ENCODE data around the gene SLC10A6. TPM values are rescaled to one million over a fixed set of nuclear protein-coding genes. Genes with fewer than 3 reads are reported as not detected.
"Not testable (repeated sequence)": the region's sequence is repeated elsewhere in the genome, so short reads cannot be mapped to it uniquely, and the experiment has no call there.

SLC10A6 gene
- total RNA-seq, 1 donor = under 0.01 TPM

GRCh38 chr4:86892636-86892960 is 43.4 kb upstream of the SLC10A6 start:
- peak overlapping the region; percentile 73 for H3K4me3 ChIP-seq (ENCODE audit: low read depth, low read length)
- DNase-seq (ENCODE audit: low read depth) = peak; percentile 22
- no peak for TF ChIP-seq CTCF (IDR thresholded peaks at IDR 0.05; ENCODE audit: insufficient read depth, low read depth, low read length)

- DNase-seq (ENCODE audit: low read depth) = peak; percentile 24
- TF ChIP-seq CTCF (IDR thresholded peaks at IDR 0.05; ENCODE audit: insufficient read depth, low read depth, low read length) = no peak
- peak within 1 kb of the TSS; percentile 73 for H3K4me3 ChIP-seq (ENCODE audit: low read depth, low read length)
Measured at GRCh38 chr4:86891762-86892635, 42.8 kb upstream of the SLC10A6 start, which contains the start of gene C4orf36. TSS of gene C4orf36 (minus strand) at chr4:86892422. CDS start at chr4:86891520, 902 bp downstream.

GRCh38 chr4:86890790-86891189 is 41.6 kb upstream of the SLC10A6 start:
- no peak for TF ChIP-seq CTCF (IDR thresholded peaks at IDR 0.05; ENCODE audit: insufficient read depth, low read depth, low read length)
- no peak for DNase-seq (ENCODE audit: low read depth)
- no peak overlapping the region for H3K4me3 ChIP-seq (ENCODE audit: low read depth, low read length)

GRCh38 chr4:86879641-86880040 is 30.5 kb upstream of the SLC10A6 start:
- no peak for DNase-seq (ENCODE audit: low read depth)
- no peak overlapping the region for H3K4me3 ChIP-seq (ENCODE audit: low read depth, low read length)
- TF ChIP-seq CTCF (IDR thresholded peaks at IDR 0.05; ENCODE audit: insufficient read depth, low read depth, low read length) = no peak

GRCh38 chr4:86878640-86879039 is 29.5 kb upstream of the SLC10A6 start:
- DNase-seq (ENCODE audit: low read depth) = no peak
- TF ChIP-seq CTCF (IDR thresholded peaks at IDR 0.05; ENCODE audit: insufficient read depth, low read depth, low read length) = no peak
- no peak overlapping the region for H3K4me3 ChIP-seq (ENCODE audit: low read depth, low read length)

- peak; percentile 26 for DNase-seq (ENCODE audit: low read depth)
- no peak overlapping the region for H3K4me3 ChIP-seq (ENCODE audit: low read depth, low read length)
- no peak for TF ChIP-seq CTCF (IDR thresholded peaks at IDR 0.05; ENCODE audit: insufficient read depth, low read depth, low read length)
Measured at GRCh38 chr4:86876894-86877685, 27.9 kb upstream of the SLC10A6 start.

- H3K4me3 ChIP-seq (ENCODE audit: low read depth, low read length) = not testable (repeated sequence)
- peak; percentile 9 for DNase-seq (ENCODE audit: low read depth)
Measured at GRCh38 chr4:86875436-86875835, 26.3 kb upstream of the SLC10A6 start.

Measured in fibroblast of villous mesenchyme (primary cell).